Activated CD4-positive, alpha-beta memory T cell treated with anti-CD3 and anti-CD28 coated beads for 36 hours (primary cell): ENCODE results near the gene HOXA3. TPM values are rescaled to one million over a fixed set of nuclear protein-coding genes. Genes with fewer than 3 reads are reported as not detected.

Experiments
- CTCF ChIA-PET: fragments of 350-600 bp; sonication (Branson Sonifier 250); formaldehyde crosslinking; loops from one replicate; lab custom pipeline; 2021; ENCODE audit warnings: antibody characterized with exemption, inconsistent platforms; lab: Charles Lee
- POLR2A ChIA-PET: fragments of 350-600 bp; sonication (Branson Sonifier 250); formaldehyde crosslinking; loops from one replicate; lab custom pipeline; 2021; ENCODE audit warnings: antibody characterized with exemption; lab: Charles Lee
- DNase-seq: peaks from one replicate; pipeline ENCODE4 v3.0.0-alpha.2; 2020
- H3K27ac Mint-ChIP-seq: one replicate; pipeline ENCODE4 v1.8.0; 2021; ENCODE audit warnings: mixed read lengths
- H3K27me3 Mint-ChIP-seq: one replicate; pipeline ENCODE4 v1.8.0; 2021; ENCODE audit warnings: mixed read lengths
- H3K36me3 Mint-ChIP-seq: one replicate; pipeline ENCODE4 v1.8.0; 2021; ENCODE audit warnings: mixed read lengths
- H3K4me1 Mint-ChIP-seq: one replicate; pipeline ENCODE4 v1.8.0; 2021; ENCODE audit warnings: low read depth, mixed read lengths
- H3K4me3 Mint-ChIP-seq: one replicate; pipeline ENCODE4 v1.8.0; 2021; ENCODE audit warnings: mild to moderate bottlenecking, mixed read lengths
- H3K9me3 Mint-ChIP-seq: one replicate; pipeline ENCODE4 v1.8.0; 2021; ENCODE audit warnings: mixed read lengths
- intact Hi-C: fragments of 100-400 bp; cut with micrococcal nuclease; formaldehyde crosslinking; loops from one replicate; pipeline ENCODE4 v1.15.1; 2023
- total RNA-seq, 2 experiments: library from RNA; stranded (reverse); gene quantifications; one replicate each; pipeline ENCODE4 v1.2.3, GENCODE V29; 2021

Gene HOXA3
- total RNA-seq, 2 experiments from 2014 or later, result not detected

- CTCF ChIA-PET, result no interaction called here
- H3K36me3 Mint-ChIP-seq, result peaks cover 6% of the 10 kb centered on the region
- no peak overlapping the region for H3K4me3 Mint-ChIP-seq
- H3K27ac Mint-ChIP-seq, result no peak overlapping the region
- H3K9me3 Mint-ChIP-seq, result no peaks in the 10 kb centered on the region
- no peak for DNase-seq
- POLR2A ChIA-PET, result no interaction called here
- peaks cover 19% of the 10 kb centered on the region for H3K4me1 Mint-ChIP-seq
- intact Hi-C loops, result no loop called here
- peaks cover 30% of the 10 kb centered on the region for H3K27me3 Mint-ChIP-seq
Measured at GRCh38 chr7:27106181-27106900, 46.0 kb downstream of the HOXA3 start.

GRCh38 chr7:27105301-27106031 lies 46.9 kb downstream of the HOXA3 start:
- H3K36me3 Mint-ChIP-seq, result peaks cover 8% of the 10 kb centered on the region
- DNase-seq, result no peak
- POLR2A ChIA-PET, result no interaction called here
- H3K4me1 Mint-ChIP-seq, result peaks cover 19% of the 10 kb centered on the region
- H3K27me3 Mint-ChIP-seq, result peaks cover 35% of the 10 kb centered on the region
- intact Hi-C loops, result no loop called here
- no peak overlapping the region for H3K27ac Mint-ChIP-seq
- CTCF ChIA-PET, result no interaction called here
- no peaks in the 10 kb centered on the region for H3K9me3 Mint-ChIP-seq
- no peak overlapping the region for H3K4me3 Mint-ChIP-seq

- POLR2A ChIA-PET, result no interaction called here
- no peak for DNase-seq
- H3K4me1 Mint-ChIP-seq, result peaks cover 19% of the 10 kb centered on the region
- CTCF ChIA-PET, result no interaction called here
- intact Hi-C loops, result no loop called here
- H3K27me3 Mint-ChIP-seq, result peaks cover 39% of the 10 kb centered on the region
- no peak overlapping the region for H3K4me3 Mint-ChIP-seq
- no peaks in the 10 kb centered on the region for H3K9me3 Mint-ChIP-seq
- H3K36me3 Mint-ChIP-seq, result peaks cover 11% of the 10 kb centered on the region
- no peak overlapping the region for H3K27ac Mint-ChIP-seq
Measured at GRCh38 chr7:27104341-27105058, 47.9 kb downstream of the HOXA3 start.

GRCh38 chr7:27103489-27104226 lies 48.7 kb downstream of the HOXA3 start:
- H3K4me1 Mint-ChIP-seq, result peaks cover 20% of the 10 kb centered on the region
- DNase-seq, result no peak
- ChIA-PET POLR2A (no interaction called here), CTCF (no interaction called here)
- no peak overlapping the region for H3K4me3 Mint-ChIP-seq
- H3K9me3 Mint-ChIP-seq, result no peaks in the 10 kb centered on the region
- H3K36me3 Mint-ChIP-seq, result peaks cover 12% of the 10 kb centered on the region
- H3K27ac Mint-ChIP-seq, result no peak overlapping the region
- intact Hi-C loops, result no loop called here
- peaks cover 43% of the 10 kb centered on the region for H3K27me3 Mint-ChIP-seq

- intact Hi-C loops, result no loop called here
- Mint-ChIP-seq H3K27me3 (peaks cover 45% of the 10 kb centered on the region), H3K4me3 (no peak within 1 kb of the TSS), H3K36me3 (peaks cover 12% of the 10 kb centered on the region), H3K9me3 (no peaks in the 10 kb centered on the region), H3K27ac (no peak within 1 kb of the TSS), H3K4me1 (peaks cover 23% of the 10 kb centered on the region)
- POLR2A ChIA-PET, result no interaction called here
- CTCF ChIA-PET, result no interaction called here
- no peak for DNase-seq
Measured at GRCh38 chr7:27102581-27103442, 49.6 kb downstream of the HOXA3 start, which contains the start of gene HOXA2. Gene HOXA2 (minus strand): TSS chr7:27102683. CDS start chr7:27102500, 183 bp downstream.

- Mint-ChIP-seq H3K4me1 (peaks cover 29% of the 10 kb centered on the region), H3K27ac (no peak overlapping the region), H3K9me3 (no peaks in the 10 kb centered on the region), H3K27me3 (peaks cover 50% of the 10 kb centered on the region), H3K36me3 (peaks cover 12% of the 10 kb centered on the region), H3K4me3 (no peak overlapping the region)
- intact Hi-C loops, result no loop called here
- POLR2A ChIA-PET, result no interaction called here
- no peak for DNase-seq
- CTCF ChIA-PET, result no interaction called here
Measured at GRCh38 chr7:27101957-27102580, 50.3 kb downstream of the HOXA3 start.

GRCh38 chr7:27101171-27101956 lies 51.0 kb downstream of the HOXA3 start:
- intact Hi-C loops, result no loop called here
- no peaks in the 10 kb centered on the region for H3K9me3 Mint-ChIP-seq
- CTCF ChIA-PET, result interaction anchor here (0.5 kb wide), 1 partner anchor 11 kb away, joined by 3 read pairs; no protein-coding TSS in a partner anchor

GRCh38 chr7:27100694-27101170 lies 51.7 kb downstream of the HOXA3 start:
- CTCF ChIA-PET, result interaction anchor here (0.5 kb wide), 1 partner anchor 10 kb away, joined by 3 read pairs; no protein-coding TSS in a partner anchor
- H3K9me3 Mint-ChIP-seq, result no peaks in the 10 kb centered on the region
- no peak overlapping the region for H3K4me3 Mint-ChIP-seq
- peaks cover 12% of the 10 kb centered on the region for H3K36me3 Mint-ChIP-seq
- no peak overlapping the region for H3K27ac Mint-ChIP-seq
- peaks cover 51% of the 10 kb centered on the region for H3K27me3 Mint-ChIP-seq
- intact Hi-C loops, result no loop called here
- no peak for DNase-seq
- H3K4me1 Mint-ChIP-seq, result peaks cover 30% of the 10 kb centered on the region
- POLR2A ChIA-PET, result interaction anchor here (1.4 kb wide), 1 partner anchor 8 kb away, joined by 3 read pairs; no protein-coding TSS in a partner anchor

More at GRCh38 chr7:27101171-27101956, 51.0 kb downstream of the HOXA3 start:
- Mint-ChIP-seq H3K36me3 (peaks cover 12% of the 10 kb centered on the region), H3K4me3 (no peak overlapping the region), H3K27me3 (peaks cover 51% of the 10 kb centered on the region), H3K27ac (no peak overlapping the region), H3K4me1 (peaks cover 30% of the 10 kb centered on the region)
- POLR2A ChIA-PET, result interaction anchor here (1.4 kb wide), 1 partner anchor 9 kb away, joined by 3 read pairs; no protein-coding TSS in a partner anchor
- DNase-seq, result no peak

GRCh38 chr7:27099453-27100370 lies 52.7 kb downstream of the HOXA3 start:
- intact Hi-C loops, result loop anchor here (5.0 kb wide), 2 partner anchors 63 to 1237 kb away; no protein-coding TSS in a partner anchor
- Mint-ChIP-seq H3K4me1 (peaks cover 34% of the 10 kb centered on the region), H3K27me3 (peaks cover 58% of the 10 kb centered on the region), H3K9me3 (no peaks in the 10 kb centered on the region), H3K36me3 (peaks cover 12% of the 10 kb centered on the region), H3K27ac (no peak overlapping the region), H3K4me3 (no peak overlapping the region)
- ChIA-PET CTCF (interaction anchor here (0.6 to 1.1 kb wide), 3 partner anchors 9 to 413 kb away, joined by 3 read pairs; no protein-coding TSS in a partner anchor), POLR2A (no interaction called here)
- no peak for DNase-seq
